ENCODE data around the gene TYW1B.
"Not testable (repeated sequence)": the region's sequence is repeated elsewhere in the genome, so short reads cannot be mapped to it uniquely, and the experiment has no call there.

DNA sequence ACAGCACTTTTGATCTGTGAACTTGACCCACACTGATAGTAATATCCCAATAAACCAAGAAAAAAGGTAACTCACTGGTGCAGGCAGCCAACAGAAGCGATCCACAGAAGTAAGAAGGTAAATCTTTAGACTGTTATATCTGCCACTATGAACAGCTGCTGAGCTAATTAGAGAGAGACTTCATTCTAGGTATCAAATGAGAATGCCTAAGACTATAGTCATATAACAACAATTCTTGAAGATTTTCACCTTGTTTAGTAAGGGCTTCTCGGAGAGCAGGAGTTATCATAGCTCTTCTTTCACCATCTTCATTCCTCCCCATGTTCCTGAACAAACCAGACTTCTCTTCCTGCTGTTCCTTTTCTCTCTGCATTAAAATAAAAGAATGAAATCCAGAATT, 50.8 kb downstream of the TYW1B start:
- TF ChIP-seq, protein P1, sequence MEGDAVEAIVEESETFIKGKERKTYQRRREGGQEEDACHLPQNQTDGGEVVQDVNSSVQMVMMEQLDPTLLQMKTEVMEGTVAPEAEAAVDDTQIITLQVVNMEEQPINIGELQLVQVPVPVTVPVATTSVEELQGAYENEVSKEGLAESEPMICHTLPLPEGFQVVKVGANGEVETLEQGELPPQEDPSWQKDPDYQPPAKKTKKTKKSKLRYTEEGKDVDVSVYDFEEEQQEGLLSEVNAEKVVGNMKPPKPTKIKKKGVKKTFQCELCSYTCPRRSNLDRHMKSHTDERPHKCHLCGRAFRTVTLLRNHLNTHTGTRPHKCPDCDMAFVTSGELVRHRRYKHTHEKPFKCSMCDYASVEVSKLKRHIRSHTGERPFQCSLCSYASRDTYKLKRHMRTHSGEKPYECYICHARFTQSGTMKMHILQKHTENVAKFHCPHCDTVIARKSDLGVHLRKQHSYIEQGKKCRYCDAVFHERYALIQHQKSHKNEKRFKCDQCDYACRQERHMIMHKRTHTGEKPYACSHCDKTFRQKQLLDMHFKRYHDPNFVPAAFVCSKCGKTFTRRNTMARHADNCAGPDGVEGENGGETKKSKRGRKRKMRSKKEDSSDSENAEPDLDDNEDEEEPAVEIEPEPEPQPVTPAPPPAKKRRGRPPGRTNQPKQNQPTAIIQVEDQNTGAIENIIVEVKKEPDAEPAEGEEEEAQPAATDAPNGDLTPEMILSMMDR (conservative IDR thresholded peaks at IDR 0.05; ENCODE audit: low read depth, low read length) = not testable (repeated sequence)
- TF ChIP-seq EZH2 (IDR thresholded peaks at IDR 0.05; ENCODE audit: borderline replicate concordance, low read depth, low read length, poor library complexity, severe bottlenecking) = not testable (repeated sequence)
